Lower leg skin (tissue), 4 donors: ENCODE data around the gene PDXDC1. TPM values are rescaled to one million over a fixed set of nuclear protein-coding genes. Genes with fewer than 3 reads are reported as not detected.

Source experiments
- microRNA counts, 2 donors: library from miRNA; unstranded; fragments of <30 nt; microRNA quantifications; one replicate each; lab custom pipeline; 2016
- microRNA-seq, 2 donors: library from miRNA; unstranded; fragments of <30 nt; microRNA quantifications; one replicate each; pipeline ENCODE4, GENCODE V29; 2016; ENCODE audit warnings: borderline replicate concordance in 2 of 2, borderline number of aligned reads in 1 of 2
- total RNA-seq, 4 donors: library from RNA; depleted of rRNA; stranded (reverse); fragments of >200 nt; gene quantifications; one replicate each; pipeline ENCODE4 v1.1.0, GENCODE V29; 2016

Gene PDXDC1
- total RNA-seq, 4 donors from 2014 or later: 38.2 to 63.0 (median 50.1) TPM

MicroRNAs within 50 kb of the gene (microRNA counts, 767-probe panel; counts per million panel counts)
- microRNA hsa-miR-1972 (lab: Ali Mortazavi, UCI): 0 to 358 counts per million in 2 donors

Small RNA genes lying within 50 kb of the gene (microRNA-seq; reads per million reads assigned to microRNA genes)
- gene MIR1972-1 (0 reads per million in 2 donors), gene MIR3180-4 (0 reads per million in 2 donors), gene MIR6511A1 (0 reads per million in 2 donors), gene MIR6511B2 (0 reads per million in 2 donors), gene MIR6770-1 (0 reads per million in 2 donors)

Other genes starting within 250 kb of the PDXDC1 start
- gene NPIPA2, start 232.5 kb upstream of the PDXDC1 start, total RNA-seq: 1 to 10 TPM in 3 of 4 donors, under 1 TPM in 1; 0.57 to 2.2 (median 1.8) TPM
- 10 to 100 TPM; 30.8 to 47.1 (median 36.0) TPM for gene NOMO1, start 141.3 kb upstream of the PDXDC1 start, total RNA-seq
- 10 to 100 TPM; 43.1 to 74.3 (median 57.7) TPM for gene NPIPA1, start 37.6 kb upstream of the PDXDC1 start, total RNA-seq
- gene NTAN1, start 81.0 kb downstream of the PDXDC1 start, total RNA-seq: 10 to 100 TPM; 43.5 to 67.6 (median 50.9) TPM
- gene RRN3, start 119.2 kb downstream of the PDXDC1 start, total RNA-seq: 10 to 100 TPM; 19.1 to 29.0 (median 25.3) TPM